HepG2 (cell line): ENCODE data around the gene KIRREL2. TPM values are rescaled to one million over a fixed set of nuclear protein-coding genes. Genes with fewer than 3 reads are reported as not detected.
A peak's percentile ranks its signal among the peaks of the same experiment; 100 is the strongest.

Experiments used
- DMAP1 ChIP-seq: IDR thresholded peaks from 2 replicates; pipeline ENCODE4 v1.6.1; 2016
- EHMT2 ChIP-seq: fragments of 200-600 bp; sonication (generic); IDR thresholded peaks from 2 replicates; pipeline ENCODE4 v1.7.0; 2017; ENCODE audit warnings: antibody characterized with exemption, low read depth, low read length, borderline replicate concordance
- GRHL1 ChIP-seq: sonication (generic); formaldehyde crosslinking; conservative IDR thresholded peaks from 2 replicates; pipeline ENCODE4 v1.8.0; 2022; ENCODE audit warnings: missing genetic modification reagents
- KAT7 ChIP-seq: IDR thresholded peaks from 2 replicates; pipeline ENCODE4 v1.6.1; 2018; ENCODE audit warnings: borderline replicate concordance, missing compliant biosample characterization
- KDM6A ChIP-seq: IDR thresholded peaks from 2 replicates; pipeline ENCODE4 v1.6.1; 2016; ENCODE audit warnings: low read depth
- KLF12 ChIP-seq: sonication (generic); formaldehyde crosslinking; IDR thresholded peaks from 2 replicates; pipeline ENCODE4 v1.4.0; 2020; ENCODE audit warnings: missing genetic modification reagents, borderline replicate concordance
- MAX ChIP-seq: IDR thresholded peaks from 2 replicates; pipeline ENCODE4 v1.6.1; 2012; ENCODE audit warnings: inconsistent platforms
- MXI1 ChIP-seq: IDR thresholded peaks from 3 replicates; pipeline ENCODE4 v1.6.1; 2012; ENCODE audit warnings: low read depth, low read length, inconsistent platforms, borderline replicate concordance
- PITX1 ChIP-seq: sonication (generic); formaldehyde crosslinking; IDR thresholded peaks from 2 replicates; pipeline ENCODE4 v1.5.1; 2020; ENCODE audit warnings: mild to moderate bottlenecking, missing genetic modification reagents
- SSRP1 ChIP-seq: IDR thresholded peaks from 2 replicates; pipeline ENCODE4 v1.6.1; 2016; ENCODE audit warnings: control low read depth
- TCF12 ChIP-seq, 2 experiments: fragments of 450-650 bp in 1 of 2; sonication (generic) in 1 of 2; formaldehyde crosslinking in 1 of 2; IDR thresholded peaks; 2 replicates each; pipeline versions ENCODE4 v1.6.1 to v1.8.0; 2017 to 2022; ENCODE audit warnings: antibody characterized with exemption in 1 of 2, mild to moderate bottlenecking in 1 of 2, missing genetic modification reagents in 1 of 2, moderate library complexity in 1 of 2
- TEF ChIP-seq: sonication (generic); formaldehyde crosslinking; IDR thresholded peaks from 2 replicates; pipeline ENCODE4 v1.5.0; 2020; ENCODE audit warnings: missing genetic modification reagents
- ZC3H4 ChIP-seq: sonication (generic); formaldehyde crosslinking; IDR thresholded peaks from 2 replicates; pipeline ENCODE4 v1.4.0; 2020; ENCODE audit warnings: missing genetic modification reagents, borderline replicate concordance
- ZFP62 ChIP-seq: sonication (generic); formaldehyde crosslinking; IDR thresholded peaks from 2 replicates; pipeline ENCODE4 v1.4.0; 2020; ENCODE audit warnings: missing genetic modification reagents
- ZMYM3 ChIP-seq: sonication (generic); formaldehyde crosslinking; IDR thresholded peaks from 2 replicates; pipeline ENCODE4 v1.5.1; 2020; ENCODE audit warnings: mild to moderate bottlenecking, missing genetic modification reagents
- ZNF18 ChIP-seq: sonication (generic); formaldehyde crosslinking; IDR thresholded peaks from 2 replicates; pipeline ENCODE4 v1.8.0; 2022; ENCODE audit warnings: mild to moderate bottlenecking, missing genetic modification reagents; ENCODE audit not compliant: insufficient replicate concordance
- ZNF34 ChIP-seq: sonication (generic); formaldehyde crosslinking; IDR thresholded peaks from 2 replicates; pipeline ENCODE4 v1.4.0; 2020; ENCODE audit warnings: mild to moderate bottlenecking, missing genetic modification reagents, borderline replicate concordance
- ZNF557 ChIP-seq: sonication (generic); formaldehyde crosslinking; IDR thresholded peaks from 2 replicates; pipeline ENCODE4 v1.4.0; 2020; ENCODE audit warnings: missing genetic modification reagents
- ZNF670 ChIP-seq: sonication (generic); formaldehyde crosslinking; IDR thresholded peaks from 2 replicates; pipeline ENCODE4 v1.8.0; 2022; ENCODE audit warnings: mild to moderate bottlenecking, missing genetic modification reagents, borderline replicate concordance
- ZNF687 ChIP-seq: sonication (generic); formaldehyde crosslinking; IDR thresholded peaks from 2 replicates; pipeline ENCODE4 v1.5.1; 2020; ENCODE audit warnings: mild to moderate bottlenecking, missing genetic modification reagents, moderate library complexity
- ZNF749 ChIP-seq: sonication (generic); formaldehyde crosslinking; IDR thresholded peaks from 2 replicates; pipeline ENCODE4 v1.8.0; 2022; ENCODE audit warnings: mild to moderate bottlenecking, missing genetic modification reagents, moderate library complexity, borderline replicate concordance
- ZNF850 ChIP-seq: sonication (generic); formaldehyde crosslinking; conservative IDR thresholded peaks from 2 replicates; pipeline ENCODE4 v1.9.0; 2021; ENCODE audit warnings: mild to moderate bottlenecking, missing genetic modification reagents
- ZNF883 ChIP-seq: sonication (generic); formaldehyde crosslinking; IDR thresholded peaks from 2 replicates; pipeline ENCODE4 v1.5.1; 2020; ENCODE audit warnings: mild to moderate bottlenecking, missing genetic modification reagents; ENCODE audit errors: not compliant biosample characterization
- ZZZ3 ChIP-seq: sonication (generic); formaldehyde crosslinking; IDR thresholded peaks from 2 replicates; pipeline ENCODE4 v1.4.0; 2020; ENCODE audit warnings: missing genetic modification reagents, mild to moderate bottlenecking, borderline replicate concordance
- polyA plus RNA-seq, 8 experiments: library from polyadenylated mRNA; depleted of rRNA in 3 of 8; stranded (reverse) in 7 of 8; unstranded in 1 of 8; fragments of >200 nt; fragmentation: Illumina TruSeq in 4 of 8; extraction: Trizol in 4 of 8; gene quantifications; 2 replicates each; pipeline versions ENCODE4 v1.2.1 to v1.2.3, GENCODE V29; 2011 to 2016; ENCODE audit warnings: low read depth in 4 of 8, missing spikeins in 1 of 8, mixed read lengths in 1 of 8; ENCODE audit not compliant: insufficient read depth in 1 of 8
- total RNA-seq, 5 experiments: library from RNA; depleted of rRNA; stranded (reverse); fragments of >200 nt; fragmentation: Illumina TruSeq; extraction: Trizol; gene quantifications; 2 replicates each; pipeline ENCODE4 v1.2.3, GENCODE V29; 2016; ENCODE audit warnings: low read depth in 1 of 5

KIRREL2 gene
- total and polyA plus RNA-seq, 2 of the 13 experiments (the other 11 are each of a cell fraction or from before 2014, with no cell fraction given), result 0.18 to 2.4 TPM

GRCh38 chr19:35862528-35862927 is 5.8 kb downstream of the KIRREL2 start (continued):
- TF ChIP-seq ZNF687 (peak; percentile 44), EHMT2 (no peak), KLF12 (CRISPR knock-in tag) (no peak), ZFP62 (CRISPR knock-in tag) (no peak), MAX (peak; percentile 39; the same call in 1 of the 2 replicates), DMAP1 (CRISPR knock-in tag) (no peak), ZNF670 (CRISPR knock-in tag) (no peak), ZNF749 (CRISPR knock-in tag) (no peak), ZMYM3 (no peak), ZNF850 (CRISPR knock-in tag) (no peak), ZNF883 (no peak), PITX1 (CRISPR knock-in tag) (peak; percentile 42; the same call in 1 of the 2 replicates), ZZZ3 (CRISPR knock-in tag) (no peak), ZNF557 (no peak), GRHL1 (CRISPR knock-in tag) (no peak), ZC3H4 (CRISPR knock-in tag) (no peak), TCF12 (IDR thresholded peaks at IDR 0.05) (no peak), TCF12 (CRISPR knock-in tag; IDR thresholded peaks at IDR 0.05) (no peak), ZNF34 (CRISPR knock-in tag) (no peak), TEF (no peak), MXI1 (no peak), ZNF18 (no peak), SSRP1 (CRISPR knock-in tag) (no peak), KDM6A (no peak), KAT7 (CRISPR knock-in tag) (no peak)
